Body of pancreas (tissue), 4 donors: ENCODE measurements around the gene TMEM130.

Experiments used
- CTCF ChIP-seq, 7 experiments: fragments of 450-650 bp in 4 of 7; fragments of 200-600 bp in 3 of 7; sonication (generic) in 3 of 7; IDR thresholded peaks; one replicate each; pipeline ENCODE4 v1.5.1; 2016 to 2019; ENCODE audit warnings: antibody characterized with exemption in 7 of 7
- POLR2A ChIP-seq, 3 donors: fragments of 450-650 bp; IDR thresholded peaks; one replicate each; pipeline ENCODE4 v1.6.1; 2016; ENCODE audit warnings: antibody characterized with exemption in 3 of 3, mild to moderate bottlenecking in 2 of 3

GRCh38 chr7:98909487-98909886, 39.7 kb upstream of the TMEM130 start:
- no peak for TF ChIP-seq CTCF (IDR thresholded peaks at IDR 0.05)
- TF ChIP-seq POLR2A (IDR thresholded peaks at IDR 0.05), result no peak
